Type B pancreatic cell (in vitro differentiated cells): ENCODE results near the gene VSTM1. TPM values are rescaled to one million over a fixed set of nuclear protein-coding genes. Genes with fewer than 3 reads are reported as not detected.

Source experiments
- DNase-seq: peaks from one replicate; pipeline ENCODE4 v3.0.0; 2021; ENCODE audit warnings: mixed read lengths; ENCODE audit not compliant: unreplicated experiment; ENCODE audit errors: extremely low spot score
- H3K27ac Mint-ChIP-seq: 2 replicates; pipeline ENCODE4 v1.8.0; 2021; ENCODE audit warnings: mild to moderate bottlenecking, mixed read lengths
- H3K27me3 Mint-ChIP-seq: 2 replicates; pipeline ENCODE4 v1.8.0; 2021; ENCODE audit warnings: mixed read lengths
- H3K36me3 Mint-ChIP-seq: 2 replicates; pipeline ENCODE4 v1.8.0; 2021; ENCODE audit warnings: mixed read lengths
- H3K4me1 Mint-ChIP-seq: one replicate; pipeline ENCODE4 v1.8.0; 2021; ENCODE audit warnings: mixed read lengths; ENCODE audit not compliant: unreplicated experiment
- H3K4me3 Mint-ChIP-seq: 2 replicates; pipeline ENCODE4 v1.8.0; 2021; ENCODE audit warnings: mild to moderate bottlenecking, mixed read lengths
- H3K9me3 Mint-ChIP-seq: 2 replicates; pipeline ENCODE4 v1.8.0; 2021; ENCODE audit warnings: mixed read lengths
- total RNA-seq: library from RNA; stranded (reverse); gene quantifications from 2 replicates; pipeline ENCODE4 v1.2.1, GENCODE V29; 2021; ENCODE audit warnings: low replicate concordance
- TF ChIP-seq, protein P1 (sequence below): fragments of 200-600 bp; sonication (generic); conservative IDR thresholded peaks from 2 replicates; pipeline ENCODE4 v1.5.0; 2021; ENCODE audit warnings: antibody characterized with exemption, mild to moderate bottlenecking

VSTM1 gene
- total RNA-seq, 1 donor from 2014 or later, result not detected

DNA sequence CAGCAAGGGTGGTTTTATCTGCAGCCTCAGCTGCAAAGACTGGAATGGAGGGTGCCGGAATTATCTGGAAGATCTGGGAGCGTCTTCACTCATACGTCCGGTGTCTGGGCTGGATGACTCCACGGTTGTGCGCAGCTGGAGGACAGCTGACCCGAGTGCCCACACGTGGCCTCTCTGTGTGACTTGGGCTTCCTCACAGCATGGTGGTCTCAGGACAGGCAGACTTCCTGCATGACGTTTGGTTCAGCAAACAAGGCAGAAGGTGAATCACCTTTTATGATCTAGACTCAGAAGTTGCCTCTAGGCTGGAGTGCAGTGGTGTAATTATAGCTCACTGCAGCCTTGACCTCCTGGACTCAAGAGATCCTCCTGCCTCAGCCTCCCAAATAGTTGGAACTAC lies 39.0 kb downstream of the VSTM1 start:
- H3K36me3 Mint-ChIP-seq, result no peaks in the 10 kb centered on the region
- no peak overlapping the region for H3K27ac Mint-ChIP-seq
- no peaks in the 10 kb centered on the region for H3K4me1 Mint-ChIP-seq
- H3K9me3 Mint-ChIP-seq, result no peaks in the 10 kb centered on the region
- peaks cover 15% of the 10 kb centered on the region for H3K27me3 Mint-ChIP-seq
- H3K4me3 Mint-ChIP-seq, result no peak overlapping the region
- no peak for DNase-seq
- TF ChIP-seq, protein P1, sequence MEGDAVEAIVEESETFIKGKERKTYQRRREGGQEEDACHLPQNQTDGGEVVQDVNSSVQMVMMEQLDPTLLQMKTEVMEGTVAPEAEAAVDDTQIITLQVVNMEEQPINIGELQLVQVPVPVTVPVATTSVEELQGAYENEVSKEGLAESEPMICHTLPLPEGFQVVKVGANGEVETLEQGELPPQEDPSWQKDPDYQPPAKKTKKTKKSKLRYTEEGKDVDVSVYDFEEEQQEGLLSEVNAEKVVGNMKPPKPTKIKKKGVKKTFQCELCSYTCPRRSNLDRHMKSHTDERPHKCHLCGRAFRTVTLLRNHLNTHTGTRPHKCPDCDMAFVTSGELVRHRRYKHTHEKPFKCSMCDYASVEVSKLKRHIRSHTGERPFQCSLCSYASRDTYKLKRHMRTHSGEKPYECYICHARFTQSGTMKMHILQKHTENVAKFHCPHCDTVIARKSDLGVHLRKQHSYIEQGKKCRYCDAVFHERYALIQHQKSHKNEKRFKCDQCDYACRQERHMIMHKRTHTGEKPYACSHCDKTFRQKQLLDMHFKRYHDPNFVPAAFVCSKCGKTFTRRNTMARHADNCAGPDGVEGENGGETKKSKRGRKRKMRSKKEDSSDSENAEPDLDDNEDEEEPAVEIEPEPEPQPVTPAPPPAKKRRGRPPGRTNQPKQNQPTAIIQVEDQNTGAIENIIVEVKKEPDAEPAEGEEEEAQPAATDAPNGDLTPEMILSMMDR, result no peak

DNA sequence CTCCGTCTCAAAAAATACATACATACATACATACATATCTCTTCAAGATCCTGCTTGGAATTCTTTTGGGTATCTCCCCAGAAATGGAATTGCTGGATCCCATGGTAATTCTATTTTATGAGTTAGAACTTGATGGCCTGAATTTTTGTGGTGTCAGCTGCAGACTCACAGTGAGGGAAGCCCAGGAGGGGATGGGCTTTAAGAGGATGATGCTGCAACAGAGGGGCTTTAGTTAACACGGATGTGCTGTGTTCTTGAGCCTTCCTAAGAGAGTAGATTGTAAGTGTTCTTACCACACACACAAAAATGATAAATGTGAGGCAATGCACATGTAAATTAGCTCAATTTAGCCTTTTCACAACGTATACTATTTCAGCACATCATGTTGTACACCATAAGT lies 40.5 kb downstream of the VSTM1 start:
- Mint-ChIP-seq H3K4me3 (no peak overlapping the region), H3K9me3 (no peaks in the 10 kb centered on the region), H3K4me1 (no peaks in the 10 kb centered on the region), H3K27me3 (peaks cover 9% of the 10 kb centered on the region), H3K27ac (no peak overlapping the region), H3K36me3 (no peaks in the 10 kb centered on the region)
- no peak for DNase-seq
- TF ChIP-seq, protein P1, result no peak

DNA sequence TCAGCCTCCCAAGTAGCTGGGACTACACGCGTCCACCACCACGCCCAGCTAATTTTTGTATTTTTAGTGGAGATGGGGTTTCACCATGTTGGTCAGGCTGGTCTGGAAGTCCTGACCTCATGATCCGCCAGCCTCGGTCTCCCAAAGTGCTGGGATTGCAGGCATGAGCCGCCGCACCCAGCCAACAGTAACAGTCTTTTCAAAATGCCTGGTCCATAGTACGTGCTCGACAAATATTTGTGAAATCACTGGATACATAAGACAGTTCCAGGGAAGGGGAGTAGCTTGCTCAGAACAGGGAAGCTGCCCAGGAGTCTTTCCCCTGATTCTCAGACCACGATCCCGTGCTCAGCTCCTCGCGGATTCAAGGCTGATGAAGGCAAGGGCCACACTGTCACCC lies 41.8 kb downstream of the VSTM1 start:
- H3K36me3 Mint-ChIP-seq, result no peaks in the 10 kb centered on the region
- H3K4me1 Mint-ChIP-seq, result no peaks in the 10 kb centered on the region
- TF ChIP-seq, protein P1, result no peak
- H3K27me3 Mint-ChIP-seq, result peaks cover 9% of the 10 kb centered on the region
- H3K27ac Mint-ChIP-seq, result no peak overlapping the region
- H3K4me3 Mint-ChIP-seq, result no peak overlapping the region
- H3K9me3 Mint-ChIP-seq, result no peaks in the 10 kb centered on the region
- no peak for DNase-seq

DNA sequence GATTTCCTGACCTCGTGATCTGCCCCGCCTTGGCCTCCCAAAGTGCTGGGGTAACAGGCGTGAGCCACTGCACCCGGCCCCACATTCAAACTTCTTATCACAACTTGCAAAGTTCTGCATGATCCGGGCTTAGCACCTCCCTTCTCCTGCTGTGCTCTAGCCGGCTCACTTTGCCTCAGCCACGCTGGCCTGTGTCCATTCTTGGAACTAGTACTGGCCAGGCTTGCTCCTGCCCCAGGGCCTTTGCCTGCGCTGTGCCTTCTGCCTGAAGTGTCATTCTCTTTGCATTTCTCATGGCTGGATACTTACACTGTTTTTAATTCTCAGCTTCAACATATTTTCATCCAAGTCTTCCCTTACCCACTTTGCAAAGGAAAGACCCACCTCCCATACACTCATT lies 42.3 kb downstream of the VSTM1 start:
- no peak for DNase-seq
- TF ChIP-seq, protein P1, result no peak

DNA sequence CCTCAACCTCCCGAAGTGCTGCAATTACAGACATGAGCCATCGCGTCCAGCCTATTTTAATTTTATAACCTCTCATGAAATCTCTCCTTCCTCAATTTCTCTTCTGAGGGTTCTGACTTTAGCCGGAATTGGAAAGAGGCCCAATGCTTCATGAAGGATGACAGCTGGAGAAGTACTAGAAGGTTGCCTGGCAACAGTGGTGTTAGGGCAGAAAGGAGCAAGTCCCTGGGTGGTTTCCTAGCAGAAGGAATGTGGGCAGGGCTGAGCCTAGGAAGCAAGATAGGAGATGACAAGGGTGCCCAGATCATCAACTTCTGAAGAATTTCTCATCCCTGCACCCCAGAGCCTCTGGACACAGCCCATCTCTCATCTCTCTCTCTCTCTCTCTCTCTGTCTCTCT lies 46.4 kb downstream of the VSTM1 start:
- TF ChIP-seq, protein P1, result no peak
- DNase-seq, result no peak
- H3K4me1 Mint-ChIP-seq, result no peaks in the 10 kb centered on the region
- no peaks in the 10 kb centered on the region for H3K36me3 Mint-ChIP-seq
- H3K4me3 Mint-ChIP-seq, result no peak overlapping the region
- no peak overlapping the region for H3K27ac Mint-ChIP-seq
- H3K27me3 Mint-ChIP-seq, result peaks cover 17% of the 10 kb centered on the region
- H3K9me3 Mint-ChIP-seq, result no peaks in the 10 kb centered on the region

More for the DNA sequence above, 42.3 kb downstream of the VSTM1 start:
- Mint-ChIP-seq H3K27me3 (peaks cover 9% of the 10 kb centered on the region), H3K9me3 (no peaks in the 10 kb centered on the region), H3K4me1 (no peaks in the 10 kb centered on the region), H3K4me3 (no peak overlapping the region), H3K27ac (no peak overlapping the region), H3K36me3 (no peaks in the 10 kb centered on the region)

DNA sequence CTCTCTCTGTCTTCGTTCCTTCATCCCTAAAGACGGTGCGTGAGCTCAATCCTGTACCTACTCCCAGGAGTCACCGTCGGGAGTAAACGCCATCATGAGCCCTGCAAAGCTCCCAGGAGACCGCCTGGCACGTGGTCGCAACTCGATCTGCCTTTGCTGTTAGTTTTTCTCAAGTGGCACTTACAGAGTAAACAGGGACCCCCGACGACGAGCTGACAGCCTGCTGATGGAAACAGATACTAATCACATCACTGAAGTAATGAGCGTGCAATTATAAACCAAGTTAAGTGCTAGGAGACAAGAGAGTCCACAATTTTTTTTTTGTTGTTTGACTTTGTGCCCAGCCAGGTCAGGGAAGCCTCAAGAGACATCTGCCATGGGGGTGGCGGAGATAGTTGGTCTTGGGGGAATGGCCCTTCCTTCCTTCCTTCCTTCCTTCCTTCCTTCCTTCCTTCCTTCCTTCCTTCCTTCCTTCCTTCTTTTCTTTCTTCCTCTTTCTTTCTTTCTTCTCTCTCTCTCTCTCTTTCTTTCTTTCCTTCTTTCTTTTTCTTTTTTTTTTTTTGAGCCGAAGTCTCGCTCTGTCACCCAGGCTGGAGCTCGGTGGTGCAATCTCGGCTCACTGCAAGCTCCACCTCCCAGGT lies 48.7 kb downstream of the VSTM1 start:
- peaks cover 21% of the 10 kb centered on the region for H3K27me3 Mint-ChIP-seq
- H3K27ac Mint-ChIP-seq, result no peak overlapping the region
- no peaks in the 10 kb centered on the region for H3K4me1 Mint-ChIP-seq
- no peak for DNase-seq
- TF ChIP-seq, protein P1, result no peak
- H3K36me3 Mint-ChIP-seq, result no peaks in the 10 kb centered on the region
- no peaks in the 10 kb centered on the region for H3K9me3 Mint-ChIP-seq
- no peak overlapping the region for H3K4me3 Mint-ChIP-seq
